Measurements from ENCODE around the gene MXD1. TPM values are rescaled to one million over a fixed set of nuclear protein-coding genes. Genes with fewer than 3 reads are reported as not detected.

The MXD1 gene
- total and polyA plus RNA-seq, 2 experiments from 2014 or later: 29.7 to 41.8 TPM

- H3K27ac ChIP-seq: no peak overlapping the region
- no peaks in the 10 kb centered on the region for H3K4me1 ChIP-seq (ENCODE audit: insufficient read depth)
- WGBS (ENCODE audit: low lambda C conversion rate, missing lambda C conversion rate): 85% methylated on average over 8 of the region's 8 CpGs
- H2AFZ ChIP-seq: no peak overlapping the region
- H4K20me1 ChIP-seq (ENCODE audit: insufficient read depth, poor library complexity, severe bottlenecking): no peaks in the 10 kb centered on the region
- no peaks in the 10 kb centered on the region for H3K36me3 ChIP-seq (replicated peaks; ENCODE audit: insufficient read depth, low read depth)
- H3K9me2 ChIP-seq (replicated peaks; ENCODE audit: insufficient read depth): no peaks in the 10 kb centered on the region
- H3K27me3 ChIP-seq: no peaks in the 10 kb centered on the region
- H3K79me2 ChIP-seq: no peaks in the 10 kb centered on the region
- H3K4me2 ChIP-seq: no peak overlapping the region
- TF ChIP-seq EZH2phosphoT487 (IDR thresholded peaks at IDR 0.05; ENCODE audit: low read depth, severe bottlenecking, unreplicated experiment) (no peak), EZH2 (IDR thresholded peaks at IDR 0.05; ENCODE audit: borderline replicate concordance) (no peak), CTCF (IDR thresholded peaks at IDR 0.05; ENCODE audit: poor library complexity) (no peak)
- no peaks in the 10 kb centered on the region for H3K9me3 ChIP-seq (ENCODE audit: low read depth)
- no peak for DNase-seq (ENCODE audit: low spot score)
- H3K4me3 ChIP-seq: no peak overlapping the region
These were observed 51.0 kb downstream of the MXD1 start for GRCh38 chr2:69965756-69966445.

GRCh38 chr2:69966496-69966895 lies 51.6 kb downstream of the MXD1 start:
- H3K4me2 ChIP-seq: no peak overlapping the region
- H3K27me3 ChIP-seq: no peaks in the 10 kb centered on the region
- H3K27ac ChIP-seq: no peak overlapping the region
- no peak overlapping the region for H2AFZ ChIP-seq
- no peak overlapping the region for H3K4me3 ChIP-seq
- H3K36me3 ChIP-seq (replicated peaks; ENCODE audit: insufficient read depth, low read depth): no peaks in the 10 kb centered on the region
- WGBS (ENCODE audit: low lambda C conversion rate, missing lambda C conversion rate): 100% methylated on average over 2 of the region's 2 CpGs
- H3K4me1 ChIP-seq (ENCODE audit: insufficient read depth): no peaks in the 10 kb centered on the region
- no peaks in the 10 kb centered on the region for H4K20me1 ChIP-seq (ENCODE audit: insufficient read depth, poor library complexity, severe bottlenecking)
- TF ChIP-seq CTCF (IDR thresholded peaks at IDR 0.05; ENCODE audit: poor library complexity): no peak
- TF ChIP-seq EZH2phosphoT487 (IDR thresholded peaks at IDR 0.05; ENCODE audit: low read depth, severe bottlenecking, unreplicated experiment): no peak
- no peak for TF ChIP-seq EZH2 (IDR thresholded peaks at IDR 0.05; ENCODE audit: borderline replicate concordance)
- H3K9me3 ChIP-seq (ENCODE audit: low read depth): no peaks in the 10 kb centered on the region
- no peaks in the 10 kb centered on the region for H3K9me2 ChIP-seq (replicated peaks; ENCODE audit: insufficient read depth)
- no peaks in the 10 kb centered on the region for H3K79me2 ChIP-seq
- DNase-seq (ENCODE audit: low spot score): no peak

GRCh38 chr2:69968609-69969008 lies 53.7 kb downstream of the MXD1 start:
- DNase-seq (ENCODE audit: low spot score): no peak
- Histone ChIP-seq H3K4me3 (no peak overlapping the region), H3K36me3 (replicated peaks; ENCODE audit: insufficient read depth, low read depth) (no peaks in the 10 kb centered on the region), H2AFZ (no peak overlapping the region), H3K79me2 (no peaks in the 10 kb centered on the region), H3K27me3 (no peaks in the 10 kb centered on the region), H3K9me2 (replicated peaks; ENCODE audit: insufficient read depth) (no peaks in the 10 kb centered on the region), H3K4me1 (ENCODE audit: insufficient read depth) (no peaks in the 10 kb centered on the region), H3K4me2 (no peak overlapping the region), H3K27ac (no peak overlapping the region), H3K9me3 (ENCODE audit: low read depth) (no peaks in the 10 kb centered on the region), H4K20me1 (ENCODE audit: insufficient read depth, poor library complexity, severe bottlenecking) (no peaks in the 10 kb centered on the region)
- WGBS (ENCODE audit: low lambda C conversion rate, missing lambda C conversion rate): 92% methylated on average over 10 of the region's 10 CpGs
- no peak for TF ChIP-seq EZH2phosphoT487 (IDR thresholded peaks at IDR 0.05; ENCODE audit: low read depth, severe bottlenecking, unreplicated experiment)
- TF ChIP-seq EZH2 (IDR thresholded peaks at IDR 0.05; ENCODE audit: borderline replicate concordance): no peak
- TF ChIP-seq CTCF (IDR thresholded peaks at IDR 0.05; ENCODE audit: poor library complexity): no peak

Data from hepatocyte (in vitro differentiated cells).